GM12872 (cell line): ENCODE data around the gene RGS14.

Experiments
- TF ChIP-seq, protein P1 (sequence below): IDR thresholded peaks from 3 replicates; pipeline ENCODE4 v1.5.1; 2011; ENCODE audit warnings: low read depth, mild to moderate bottlenecking, low read length, moderate library complexity; ENCODE audit not compliant: insufficient read depth

RGS14 gene

GRCh38 chr5:177370488-177371119 lies 12.9 kb downstream of the RGS14 start:
- TF ChIP-seq, protein P1, sequence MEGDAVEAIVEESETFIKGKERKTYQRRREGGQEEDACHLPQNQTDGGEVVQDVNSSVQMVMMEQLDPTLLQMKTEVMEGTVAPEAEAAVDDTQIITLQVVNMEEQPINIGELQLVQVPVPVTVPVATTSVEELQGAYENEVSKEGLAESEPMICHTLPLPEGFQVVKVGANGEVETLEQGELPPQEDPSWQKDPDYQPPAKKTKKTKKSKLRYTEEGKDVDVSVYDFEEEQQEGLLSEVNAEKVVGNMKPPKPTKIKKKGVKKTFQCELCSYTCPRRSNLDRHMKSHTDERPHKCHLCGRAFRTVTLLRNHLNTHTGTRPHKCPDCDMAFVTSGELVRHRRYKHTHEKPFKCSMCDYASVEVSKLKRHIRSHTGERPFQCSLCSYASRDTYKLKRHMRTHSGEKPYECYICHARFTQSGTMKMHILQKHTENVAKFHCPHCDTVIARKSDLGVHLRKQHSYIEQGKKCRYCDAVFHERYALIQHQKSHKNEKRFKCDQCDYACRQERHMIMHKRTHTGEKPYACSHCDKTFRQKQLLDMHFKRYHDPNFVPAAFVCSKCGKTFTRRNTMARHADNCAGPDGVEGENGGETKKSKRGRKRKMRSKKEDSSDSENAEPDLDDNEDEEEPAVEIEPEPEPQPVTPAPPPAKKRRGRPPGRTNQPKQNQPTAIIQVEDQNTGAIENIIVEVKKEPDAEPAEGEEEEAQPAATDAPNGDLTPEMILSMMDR, result peak; percentile 52

GRCh38 chr5:177371120-177372033 lies 13.7 kb downstream of the RGS14 start:
- TF ChIP-seq, protein P1, result no peak

DNA sequence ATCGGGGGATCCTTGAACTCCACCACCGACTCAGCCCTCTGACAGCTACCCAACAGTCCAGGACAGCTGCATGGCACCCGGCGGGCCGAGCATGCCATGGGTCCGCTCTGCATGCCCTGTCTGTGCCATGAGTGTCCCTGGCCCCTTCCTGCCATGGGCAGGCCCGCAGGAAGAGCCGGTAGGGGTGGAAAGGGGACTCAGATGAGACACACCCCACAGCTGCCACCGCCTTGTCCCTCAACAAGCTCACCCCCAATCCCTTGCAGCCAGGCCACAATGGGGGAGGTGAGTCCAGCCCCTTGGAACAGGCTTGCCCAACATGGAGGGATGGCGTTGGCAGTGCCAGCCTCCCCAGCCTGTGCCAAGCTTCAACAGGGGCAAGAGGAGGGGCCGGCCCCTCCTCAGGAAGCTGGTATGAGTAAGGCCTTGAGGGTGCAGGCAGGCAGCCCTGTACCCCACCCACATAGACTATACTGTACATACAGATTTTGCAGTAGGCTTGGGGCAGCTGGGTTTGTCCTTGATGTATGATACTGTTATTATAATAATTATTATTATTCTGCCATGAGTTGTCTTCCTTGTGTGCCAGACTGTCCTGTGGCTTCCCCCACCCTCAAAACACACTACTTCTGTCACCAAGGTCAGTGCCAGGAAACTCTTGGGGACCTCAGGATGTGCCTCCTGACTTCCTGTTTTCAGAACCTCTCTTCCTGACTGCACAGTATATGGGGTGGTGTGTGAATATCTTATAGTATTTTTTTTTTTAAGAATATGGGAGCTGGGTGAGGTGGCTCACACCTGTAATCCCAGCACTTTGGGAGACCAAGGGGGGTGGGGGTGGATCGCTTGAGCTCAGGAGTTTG lies 14.5 kb downstream of the RGS14 start:
- TF ChIP-seq, protein P1, result no peak

- TF ChIP-seq, protein P1, result no peak
Measured at GRCh38 chr5:177372910-177373309, 15.2 kb downstream of the RGS14 start.

GRCh38 chr5:177373806-177374205 lies 16.1 kb downstream of the RGS14 start:
- TF ChIP-seq, protein P1, result no peak

- TF ChIP-seq, protein P1, result no peak
Measured at GRCh38 chr5:177374211-177374610, 16.5 kb downstream of the RGS14 start.

- TF ChIP-seq, protein P1, result no peak
Measured at GRCh38 chr5:177376107-177376506, 18.4 kb downstream of the RGS14 start.
